Stimulated activated CD8-positive, alpha-beta memory T cell treated with anti-CD3 and anti-CD28 coated beads, Interleukin-15, amount 100 ng/mL, for 24 hours (primary cell): ENCODE results near the gene DOCK1.

Experiments
- DNase-seq: peaks from one replicate; pipeline ENCODE4 v3.0.0-alpha.2; 2020; ENCODE audit warnings: low read depth

DOCK1 gene

DNA sequence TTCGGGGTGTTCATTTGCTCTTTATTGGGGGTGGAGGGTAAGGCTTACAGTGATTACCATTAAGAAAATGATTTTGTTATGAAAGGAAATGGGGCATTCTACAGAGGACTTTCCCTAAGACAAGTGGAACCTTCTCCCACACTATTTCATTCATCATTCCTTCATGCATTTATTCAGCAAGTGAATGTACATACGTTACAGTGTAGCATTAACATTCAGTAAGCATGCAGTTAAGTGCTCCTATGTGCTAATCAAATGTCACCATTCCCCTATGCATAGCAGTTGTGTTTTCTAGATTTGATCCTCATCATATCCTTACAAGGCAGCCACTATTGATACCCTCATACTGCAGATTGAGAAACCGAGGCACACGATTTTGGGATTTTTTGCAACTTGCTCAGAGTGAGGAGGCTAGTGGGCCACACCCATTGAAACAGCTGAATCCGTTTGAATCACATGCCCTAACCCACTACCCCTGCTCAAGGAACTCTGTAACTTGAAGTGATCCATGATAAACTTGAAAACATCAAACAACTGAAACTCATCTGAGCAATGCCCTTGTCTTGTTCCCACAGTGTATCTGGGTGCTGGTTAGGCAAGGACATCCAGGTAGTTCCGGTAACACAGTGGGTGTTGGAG is 274.5 kb downstream of the DOCK1 start:
- no peak for DNase-seq

DNA sequence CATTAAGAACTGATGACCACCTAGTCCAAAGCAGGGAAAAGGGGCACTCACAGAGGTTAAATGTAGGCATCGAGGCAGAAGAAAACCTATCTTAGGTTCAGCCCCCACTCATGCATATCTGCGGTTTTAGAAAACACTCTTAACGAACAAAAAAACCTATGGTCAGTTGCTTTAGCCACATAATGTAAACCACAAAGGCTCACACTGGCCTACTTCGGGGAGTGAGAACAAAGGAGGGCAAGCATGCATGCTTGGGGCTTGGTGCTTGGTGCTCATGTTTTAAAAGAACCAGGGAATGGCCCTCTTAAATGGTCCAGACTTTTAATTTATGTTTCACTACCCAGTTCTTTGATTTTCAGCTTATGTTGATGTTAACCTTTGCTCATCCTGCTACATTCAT is 276.9 kb downstream of the DOCK1 start:
- no peak for DNase-seq

DNA sequence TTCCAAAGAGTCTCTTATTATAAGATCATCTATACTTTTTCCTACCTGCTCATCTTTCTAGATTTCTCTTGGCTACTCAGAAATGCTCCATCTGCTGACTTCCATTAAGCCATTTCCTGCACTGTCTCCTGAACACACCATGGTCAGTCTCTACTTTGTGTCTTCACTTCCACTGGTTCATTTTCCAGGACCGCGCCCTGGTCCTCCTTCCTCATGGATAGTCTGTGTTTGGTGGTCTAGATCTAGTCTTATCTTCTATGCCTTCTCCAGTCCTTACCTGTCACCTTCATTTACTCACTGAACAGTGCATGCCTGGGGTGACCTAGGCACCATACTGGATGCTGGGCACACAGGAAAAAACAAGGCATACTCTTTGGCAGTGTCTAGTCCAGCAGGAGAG is 279.4 kb downstream of the DOCK1 start:
- DNase-seq: no peak

DNA sequence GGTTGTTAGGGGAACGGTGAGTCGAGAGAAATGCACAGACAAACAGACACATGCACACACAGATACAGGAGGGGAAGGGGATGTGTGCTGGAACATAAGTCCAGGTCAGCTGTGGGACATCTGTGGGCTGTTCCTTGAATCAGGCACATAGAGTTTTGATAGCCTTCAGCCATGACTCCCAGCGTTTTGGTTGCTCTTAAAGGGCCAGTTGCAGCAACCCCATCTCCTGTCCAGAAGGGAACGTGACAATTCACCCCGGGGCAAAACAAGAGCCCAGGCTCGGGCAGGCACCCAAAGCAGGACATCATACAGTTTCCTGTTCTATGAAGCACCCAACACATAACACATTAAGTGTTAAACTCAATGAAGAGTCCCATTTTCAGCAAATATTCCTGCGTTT is 281.6 kb downstream of the DOCK1 start:
- no peak for DNase-seq

DNA sequence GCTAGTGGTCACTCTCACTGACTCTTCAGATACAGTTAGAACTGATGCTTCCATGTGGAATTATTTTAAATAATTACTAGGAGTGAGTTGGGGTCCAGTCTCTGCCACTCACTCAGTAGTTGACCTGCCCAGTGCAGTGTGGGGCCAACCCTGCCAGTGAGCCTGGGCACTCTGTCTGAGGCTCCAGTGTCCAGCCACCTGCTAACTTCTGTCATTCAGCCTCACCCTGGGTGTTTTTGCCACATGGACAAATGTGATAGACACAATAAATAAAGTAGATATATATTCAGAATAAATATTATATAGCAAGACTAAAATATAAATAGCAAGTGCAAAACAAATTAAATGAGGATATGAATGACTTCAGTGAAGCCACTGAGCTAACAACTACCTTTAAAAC is 284.0 kb downstream of the DOCK1 start:
- DNase-seq: no peak

DNA sequence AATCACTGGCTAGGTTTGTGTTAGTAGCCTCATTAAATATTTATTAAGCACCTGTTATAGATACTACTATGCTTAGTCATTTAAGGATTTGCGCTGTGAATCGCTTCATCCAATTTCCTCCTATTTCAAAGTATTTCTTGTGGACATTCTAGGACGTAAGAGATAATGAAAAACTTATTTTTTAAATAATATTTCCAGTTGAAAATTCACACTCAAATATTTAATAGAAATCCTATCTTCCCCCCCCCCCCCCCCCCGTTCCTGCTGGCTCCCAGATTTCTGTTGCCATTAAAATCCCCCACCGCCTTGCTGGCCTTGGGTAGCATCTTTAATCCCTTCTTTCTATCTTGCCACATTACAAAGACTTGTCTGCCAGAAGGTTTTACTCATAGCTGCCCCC is 285.2 kb downstream of the DOCK1 start:
- DNase-seq: no peak

DNA sequence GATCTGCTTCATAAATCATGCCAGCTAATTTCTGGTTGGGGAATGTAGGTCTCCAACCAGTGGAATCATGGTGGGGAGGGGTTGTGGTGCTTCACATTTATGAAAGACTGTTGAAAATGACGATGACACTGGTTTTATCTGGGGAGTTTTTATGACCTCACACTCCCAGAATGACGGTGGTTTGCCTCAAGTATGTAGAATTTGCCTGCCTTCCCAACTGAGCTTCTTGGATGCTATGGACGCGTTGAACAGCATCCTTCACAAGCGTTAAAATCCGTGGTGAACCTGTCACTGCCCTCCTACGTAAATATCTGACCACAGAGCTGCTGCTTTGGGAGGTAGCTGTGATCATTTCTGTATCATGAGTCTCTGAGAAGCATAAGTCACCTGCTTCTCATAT is 287.9 kb downstream of the DOCK1 start:
- DNase-seq: no peak

DNA sequence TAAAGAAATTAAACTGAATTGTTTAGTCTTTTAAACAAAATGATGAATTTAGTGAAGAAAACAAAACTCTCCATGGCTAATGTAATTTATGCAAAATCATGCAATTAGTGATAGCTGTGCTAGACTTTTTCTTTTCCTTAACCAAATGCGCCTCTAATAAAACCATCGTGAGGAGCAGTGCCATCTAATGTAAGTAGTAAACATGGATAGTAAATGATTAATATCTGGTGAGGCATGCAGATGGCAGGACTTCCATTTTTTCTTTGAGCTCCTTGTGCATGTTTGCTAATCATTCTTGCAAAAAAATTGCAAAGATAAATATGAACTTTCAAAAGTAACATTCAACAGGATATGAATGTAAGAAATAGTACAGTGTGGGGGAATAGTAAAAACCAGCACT is 288.9 kb downstream of the DOCK1 start:
- DNase-seq: no peak

DNA sequence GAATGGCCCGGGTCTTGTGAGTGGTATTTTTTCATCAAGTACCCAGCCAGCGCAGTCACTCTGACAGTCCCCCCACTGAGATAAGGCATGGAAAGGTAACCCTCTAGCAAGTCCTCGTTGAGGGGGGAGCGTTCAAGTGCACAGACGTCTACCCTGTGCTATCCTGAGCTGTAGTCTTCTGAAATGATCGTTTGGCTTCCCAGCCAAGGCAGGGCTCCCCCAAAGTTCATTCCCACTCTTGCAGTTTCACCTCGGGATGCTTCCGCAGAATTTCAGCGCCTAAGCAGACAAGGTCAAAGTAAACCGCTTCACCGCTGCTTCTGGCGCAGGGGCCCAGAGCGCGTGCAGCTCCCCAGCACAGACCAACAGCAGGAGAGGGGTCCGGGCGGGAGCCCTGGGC is 289.4 kb downstream of the DOCK1 start:
- DNase-seq: no peak

DNA sequence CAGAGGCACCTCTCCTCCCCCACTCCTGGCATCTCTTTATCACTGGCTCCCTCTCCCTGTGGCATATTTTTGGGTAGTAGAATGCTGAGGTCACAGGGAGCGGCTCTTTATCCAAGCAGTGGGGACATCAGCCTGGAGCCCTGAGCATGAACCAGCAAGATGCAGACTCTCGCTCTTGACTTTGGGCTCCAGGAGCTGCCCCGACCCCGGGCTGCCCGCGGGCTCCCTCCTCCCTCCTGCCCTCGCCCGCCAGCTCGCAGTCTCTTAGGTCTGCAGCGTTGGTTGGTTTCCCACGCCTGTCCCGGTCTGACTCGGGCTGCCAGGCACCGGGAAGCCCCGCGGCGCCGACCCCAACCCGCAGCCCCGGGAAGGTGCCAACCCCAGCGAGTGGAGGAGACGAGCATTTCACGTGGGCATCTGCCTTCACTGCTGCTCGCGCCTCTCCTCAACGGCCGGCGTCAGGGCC is 289.8 kb downstream of the DOCK1 start:
- no peak for DNase-seq

DNA sequence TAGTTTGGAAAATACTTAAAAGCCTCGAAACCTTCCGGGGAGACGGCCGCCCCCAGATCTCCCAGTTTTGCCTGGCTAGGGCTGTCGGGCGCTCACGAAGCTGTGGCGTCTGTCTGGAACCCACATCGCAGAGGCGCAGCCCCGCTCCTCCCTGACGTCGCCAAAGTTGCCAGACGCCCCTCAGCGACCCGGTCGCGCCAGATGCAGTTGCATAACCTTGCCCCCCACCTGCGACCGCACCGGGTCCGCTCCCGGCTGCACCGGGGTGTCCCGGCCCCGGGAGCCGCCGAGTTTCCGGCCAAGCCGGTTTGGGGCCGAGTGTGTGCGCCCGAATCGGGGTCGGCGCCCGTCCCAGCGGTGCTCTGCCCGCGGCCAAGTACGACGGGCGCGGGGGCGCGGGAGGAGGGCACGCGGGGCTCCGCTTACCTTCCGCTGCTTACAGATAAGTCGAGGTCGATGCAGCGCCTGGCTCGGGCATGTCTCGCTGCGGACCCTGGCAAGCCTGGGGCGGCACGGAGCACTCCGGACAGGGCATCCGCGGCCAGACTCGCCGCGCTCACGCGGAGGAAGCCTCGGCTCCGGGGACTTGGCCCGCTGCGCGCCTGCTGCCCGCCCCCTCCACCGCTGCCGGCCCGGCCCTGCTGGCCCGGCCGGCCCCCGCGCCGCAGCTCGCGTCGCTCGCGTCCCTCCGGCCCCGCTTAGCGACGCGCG is 290.5 kb downstream of the DOCK1 start:
- no peak for DNase-seq

DNA sequence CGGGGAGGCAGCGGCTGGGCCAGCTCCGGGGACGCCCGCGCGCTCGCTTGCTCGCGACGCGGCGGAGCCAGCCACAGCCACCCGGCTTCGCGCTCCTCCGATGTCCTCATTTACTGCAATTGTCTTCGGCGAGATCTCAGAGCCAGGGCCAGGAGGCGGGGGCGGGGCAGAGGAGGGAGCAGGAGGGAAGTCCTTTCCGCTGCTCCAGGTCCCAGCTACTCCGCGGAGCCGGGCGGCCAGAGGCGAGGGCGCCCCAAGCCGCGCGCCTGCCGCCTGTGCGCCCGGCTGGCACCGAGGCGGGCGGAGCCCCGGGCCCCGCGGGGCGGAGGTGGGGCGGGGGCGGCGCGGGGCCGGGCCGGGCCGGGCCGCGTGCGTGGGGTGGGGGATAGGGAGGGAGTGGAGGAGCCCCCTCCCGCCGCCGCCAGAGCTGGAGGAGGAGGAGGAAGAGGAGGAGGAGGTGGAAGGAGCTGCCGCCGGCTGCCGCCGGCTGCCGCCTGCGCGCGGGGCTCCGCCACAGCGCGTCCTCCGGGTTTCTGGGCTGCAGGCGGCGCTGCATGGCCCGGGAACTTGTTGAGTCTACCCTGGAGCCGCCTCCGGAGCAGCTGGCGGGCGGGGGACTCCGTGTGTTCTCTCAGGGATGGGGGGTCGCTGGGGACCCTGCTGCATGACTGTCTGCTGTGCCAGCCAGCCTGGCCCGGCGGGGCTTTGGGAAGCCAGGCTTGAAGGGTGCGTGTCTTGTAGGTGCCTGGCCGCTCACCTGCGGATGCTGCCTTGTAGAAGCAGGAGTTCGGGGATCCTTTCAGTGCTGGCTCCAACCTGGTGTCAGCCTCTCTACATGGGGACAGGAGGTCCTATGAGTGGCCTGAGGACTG is 291.3 kb downstream of the DOCK1 start, which contains the start of gene INSYN2A:
Gene INSYN2A (minus strand): TSS at position 310 of the 872 bp plus-strand sequence. CDS start 20,196 bp downstream, outside the sequence.
- no peak for DNase-seq

DNA sequence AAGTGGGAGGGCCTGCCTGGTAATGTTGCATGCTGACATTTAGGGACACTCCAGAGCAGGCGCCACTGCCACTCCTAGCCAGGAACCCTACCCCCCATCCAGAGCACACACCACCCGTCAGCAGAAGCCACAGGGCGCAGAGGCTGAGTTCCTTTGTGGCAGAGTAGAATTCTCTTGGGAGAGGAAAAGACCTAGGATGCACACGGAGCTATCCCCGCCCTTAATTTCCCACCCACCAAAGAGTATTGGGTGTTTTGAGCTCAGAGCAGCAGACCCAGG is 291.9 kb downstream of the DOCK1 start:
- DNase-seq: no peak

DNA sequence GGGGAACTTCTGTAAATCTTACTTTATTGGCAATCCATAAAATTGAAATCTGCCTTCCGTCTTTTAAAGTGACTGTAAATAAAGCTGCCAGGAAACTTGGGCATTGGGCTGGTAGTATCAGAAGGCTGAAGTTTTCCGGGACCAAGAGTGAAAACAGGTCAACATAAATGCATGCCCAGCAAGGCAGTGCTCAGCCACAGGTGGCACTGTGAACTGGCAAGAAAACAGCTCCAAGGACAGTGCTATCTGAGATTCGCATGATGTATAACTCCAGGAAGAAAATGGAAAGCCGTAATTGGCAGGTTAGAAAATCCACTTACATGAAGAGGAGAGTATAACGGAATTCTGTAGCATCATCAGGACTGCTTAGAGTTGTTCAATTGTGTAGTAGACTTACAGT is 293.1 kb downstream of the DOCK1 start:
- no peak for DNase-seq

DNA sequence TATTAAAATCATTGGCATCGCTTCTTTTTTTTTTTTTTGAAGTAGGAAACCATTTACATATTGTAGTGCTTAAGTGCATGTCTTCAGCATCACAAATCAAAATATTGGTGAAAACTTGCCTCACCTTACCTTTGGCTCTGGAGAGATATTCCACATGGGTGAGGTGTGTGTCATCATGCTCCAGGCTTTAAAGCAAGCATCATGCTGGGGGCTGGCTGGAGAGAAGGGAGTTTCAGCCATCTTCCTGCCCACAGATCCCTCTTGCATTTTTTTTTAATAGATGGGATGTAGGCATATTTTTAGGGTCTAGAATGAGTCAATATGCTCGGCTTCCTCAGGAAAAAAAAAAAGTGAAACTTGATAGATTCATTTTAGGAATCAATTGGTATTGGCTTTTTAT is 293.5 kb downstream of the DOCK1 start:
- no peak for DNase-seq

DNA sequence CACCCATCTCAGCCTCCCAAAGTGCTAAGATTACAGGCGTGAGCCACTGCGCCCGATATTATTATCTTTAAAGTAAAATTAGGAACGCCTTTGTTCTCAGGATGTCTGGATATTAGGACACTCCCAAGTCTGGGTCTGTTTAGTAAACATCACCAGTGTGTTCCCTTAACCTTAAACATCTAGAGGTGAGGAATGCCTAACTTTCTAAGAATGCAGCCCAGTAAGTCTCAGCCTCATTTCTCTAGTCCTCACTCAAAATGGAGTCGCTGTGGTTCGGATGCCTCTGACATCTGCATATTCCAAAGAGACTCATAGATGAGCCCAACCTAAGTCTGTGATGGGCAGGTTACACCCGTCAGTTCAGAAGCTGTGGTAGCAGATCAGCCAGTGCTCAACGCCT is 295.4 kb downstream of the DOCK1 start:
- DNase-seq: no peak

DNA sequence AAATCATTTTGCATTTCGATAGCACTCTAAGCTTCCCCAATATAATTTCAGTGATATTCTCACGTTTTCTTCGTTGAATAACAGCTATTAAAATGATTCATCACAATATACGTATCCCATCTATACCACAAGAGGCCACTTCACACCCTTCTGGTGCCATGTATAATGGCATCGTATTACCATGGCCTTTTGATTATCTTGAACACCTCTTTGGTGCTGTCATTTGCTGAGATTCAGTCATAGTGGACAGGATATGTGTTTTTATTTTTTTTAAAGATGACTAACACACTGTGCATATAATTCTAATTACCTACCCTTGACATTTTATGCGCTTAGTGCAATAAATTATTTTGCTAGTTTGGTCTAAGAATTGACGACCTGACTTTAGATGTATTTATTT is 297.8 kb downstream of the DOCK1 start:
- DNase-seq: no peak

DNA sequence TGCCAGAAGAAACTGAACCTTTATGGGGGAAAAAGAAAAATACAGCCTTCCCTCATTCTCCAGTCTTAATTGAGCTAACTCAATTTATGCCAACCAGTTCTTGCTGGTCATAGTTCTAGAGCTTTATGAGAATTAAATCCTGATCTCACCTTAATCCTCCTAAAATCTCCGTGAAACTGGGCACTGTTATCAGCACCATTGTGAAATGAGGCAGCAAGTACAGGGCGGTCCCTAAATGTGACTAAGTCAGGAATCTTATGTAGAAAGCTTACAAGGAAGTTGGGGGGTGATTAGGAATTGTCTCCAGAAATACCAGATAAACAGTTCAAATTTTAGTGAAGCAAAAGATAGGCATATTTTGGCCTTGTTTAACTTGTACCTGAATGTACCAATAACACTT is 301.9 kb downstream of the DOCK1 start:
- no peak for DNase-seq

DNA sequence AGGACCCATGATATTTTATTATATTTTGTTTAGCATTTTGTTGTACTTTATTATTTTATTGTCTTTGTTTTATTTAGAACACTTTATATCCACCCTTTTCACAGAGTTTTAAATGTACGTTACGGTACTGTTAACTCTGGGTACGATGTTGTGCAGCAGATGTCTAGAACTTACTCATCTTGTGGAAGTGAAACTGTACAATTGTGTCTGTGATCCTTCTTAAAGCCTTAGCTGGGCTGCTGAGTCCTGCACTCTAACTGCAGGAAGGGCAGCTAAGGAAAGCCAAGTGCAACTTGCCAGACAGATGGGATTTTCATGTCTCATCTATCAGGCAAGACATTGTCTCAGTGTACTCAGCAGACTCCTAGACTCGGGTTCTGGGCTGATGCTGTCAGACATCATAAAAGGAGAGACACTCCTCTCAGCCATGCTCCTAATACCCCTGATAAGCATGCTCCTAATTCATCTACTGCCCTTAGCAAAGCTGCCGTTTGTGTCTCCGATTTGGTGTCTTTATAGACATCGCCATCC is 305.8 kb downstream of the DOCK1 start:
- no peak for DNase-seq

DNA sequence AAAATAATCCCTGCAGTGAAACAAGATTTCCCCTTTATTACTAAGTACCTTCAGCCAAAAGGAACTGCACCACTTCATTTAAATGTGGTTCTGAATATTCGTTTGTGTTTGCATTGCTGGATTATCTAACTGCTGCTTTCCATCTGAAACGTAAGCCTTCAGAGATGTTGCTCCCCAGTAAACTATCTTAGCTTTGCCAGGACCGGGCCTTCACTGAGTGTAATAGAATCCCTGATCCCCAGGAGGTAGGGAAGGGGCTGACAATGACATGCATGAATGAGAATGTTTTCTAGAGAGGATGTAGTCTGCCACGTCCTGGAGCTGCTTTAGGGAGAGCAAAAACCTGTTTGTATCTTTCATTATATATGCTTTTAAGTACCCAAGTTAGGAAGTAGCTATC is 310.6 kb downstream of the DOCK1 start:
- DNase-seq: no peak

DNA sequence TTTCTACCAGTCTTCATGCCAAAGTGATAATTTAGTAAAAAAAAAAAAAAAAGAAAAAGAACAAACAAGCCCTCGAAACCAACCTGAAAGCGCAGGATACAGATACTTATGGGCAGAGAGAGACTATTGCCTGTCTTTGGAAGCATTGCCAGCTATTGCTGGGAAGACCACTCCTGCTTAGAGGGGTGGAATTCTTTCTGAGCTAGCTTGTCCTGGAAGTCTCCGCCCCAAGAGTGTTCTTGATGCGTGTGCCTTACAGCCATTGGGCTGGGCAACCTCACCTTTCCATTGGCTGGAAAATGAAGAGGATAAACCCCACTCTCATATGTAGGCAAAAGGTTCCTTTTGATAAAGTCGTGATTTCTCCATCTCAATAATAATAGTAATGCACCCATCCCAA is 311.0 kb downstream of the DOCK1 start:
- no peak for DNase-seq

DNA sequence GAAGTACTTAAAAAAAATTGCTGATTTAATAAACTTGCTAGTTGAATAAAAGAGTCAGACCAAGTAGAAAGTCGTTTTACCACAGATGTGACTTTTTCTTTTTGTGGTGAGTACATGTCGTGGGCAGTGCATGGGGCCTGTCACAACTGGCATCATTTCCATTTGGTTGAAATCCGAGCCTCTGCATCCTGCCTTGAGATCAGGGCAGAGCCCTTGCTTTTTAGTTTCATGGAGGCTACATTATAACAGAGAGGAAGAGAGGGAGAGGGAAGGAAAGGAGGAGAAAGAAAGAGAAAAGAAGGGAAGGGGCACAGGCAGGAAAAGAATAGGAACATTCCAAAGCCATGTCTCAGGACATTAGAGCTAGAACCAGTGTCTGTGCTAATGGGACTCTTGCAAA is 311.6 kb downstream of the DOCK1 start:
- no peak for DNase-seq

DNA sequence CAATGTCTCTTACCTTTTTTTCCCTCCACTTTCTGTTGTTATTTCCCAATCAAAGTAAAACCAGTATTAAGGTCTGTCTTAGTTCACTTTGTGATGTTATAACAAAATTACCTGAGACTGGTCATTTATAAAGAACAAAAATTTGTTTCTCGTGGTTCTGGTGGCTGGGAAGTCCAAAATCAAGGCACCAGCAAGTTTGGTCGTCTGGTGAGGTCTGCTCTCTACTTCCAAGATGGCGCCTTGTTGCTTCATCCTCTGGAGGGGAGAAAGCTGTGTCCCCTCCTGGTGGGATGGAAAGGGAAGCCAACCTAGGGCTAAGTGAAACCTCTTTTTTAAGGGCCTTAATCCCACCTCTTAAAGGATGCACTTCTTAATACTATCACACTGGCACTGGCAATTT is 313.4 kb downstream of the DOCK1 start:
- DNase-seq: no peak
